SK-N-SH (cell line): Measurements from ENCODE around the gene EVA1B. TPM values are rescaled to one million over a fixed set of nuclear protein-coding genes. Genes with fewer than 3 reads are reported as not detected.

Experiments used
- CTCF ChIA-PET: fragments of 300-600, 350-600 bp; formaldehyde crosslinking; extraction: SDS; loops from one replicate; lab custom pipeline; 2021; lab: Yijun Ruan, JAX
- POLR2A ChIA-PET: fragments of 350-600 bp; sonication (Branson Sonifier 250); formaldehyde crosslinking; extraction: SDS; loops from one replicate; lab custom pipeline; 2020; ENCODE audit warnings: antibody characterized with exemption, inconsistent platforms; lab: Yijun Ruan, JAX
- DNase-seq: peaks from one replicate; pipeline ENCODE4 v3.0.0; 2012
- H2AFZ ChIP-seq: fragments of 200-600 bp; sonication (generic); 2 replicates; pipeline ENCODE4 v1.8.1; 2016; ENCODE audit warnings: antibody characterized with exemption, mild to moderate bottlenecking, low read depth
- H3F3A ChIP-seq: fragments of 200-600 bp; sonication (generic); replicated peaks from 2 replicates; pipeline ENCODE3; 2016; ENCODE audit warnings: antibody characterized with exemption, mild to moderate bottlenecking; ENCODE audit not compliant: insufficient read depth
- H3K27ac ChIP-seq, 2 experiments: fragments of 200-500 bp in 1 of 2; fragments of 200-600 bp in 1 of 2; sonication (Bioruptor generic) in 1 of 2; sonication (generic), shearing (Covaris generic) in 1 of 2; 2 replicates each; pipeline versions ENCODE4 v1.5.1 to v1.6.1; 2014 to 2016; ENCODE audit warnings: low read depth in 2 of 2, inconsistent platforms in 1 of 2, low read length in 1 of 2, mild to moderate bottlenecking in 1 of 2, mixed read lengths in 1 of 2
- H3K27me3 ChIP-seq: fragments of 200-600 bp; sonication (generic), shearing (Covaris generic); 2 replicates; pipeline ENCODE4 v1.6.1; 2016; ENCODE audit warnings: mixed run types; ENCODE audit not compliant: insufficient read depth
- H3K36me3 ChIP-seq, 2 experiments: fragments of 200-500 bp in 1 of 2; fragments of 200-600 bp in 1 of 2; sonication (Bioruptor generic) in 1 of 2; sonication (generic) in 1 of 2; replicated peaks in 1 of 2; 2 replicates each; pipeline versions ENCODE3 to v1.5.1; 2014 to 2016; ENCODE audit warnings: low read length in 1 of 2, mild to moderate bottlenecking in 1 of 2; ENCODE audit not compliant: insufficient read depth in 2 of 2, control insufficient read depth in 1 of 2
- H3K4me1 ChIP-seq, 2 experiments: fragments of 200-500 bp in 1 of 2; fragments of 200-600 bp in 1 of 2; sonication (Bioruptor generic) in 1 of 2; sonication (generic), shearing (Covaris generic) in 1 of 2; 2 replicates each; pipeline versions ENCODE4 v1.5.1 to v1.6.1; 2014 to 2016; ENCODE audit warnings: low read depth in 1 of 2, low read length in 1 of 2, mixed run types in 1 of 2; ENCODE audit not compliant: insufficient read depth in 2 of 2, control insufficient read depth in 1 of 2
- H3K4me2 ChIP-seq: fragments of 200-600 bp; sonication (generic), shearing (Covaris generic); 2 replicates; pipeline ENCODE4 v1.6.1; 2017; ENCODE audit warnings: mixed run types
- H3K4me3 ChIP-seq, 2 experiments: fragments of 200-500 bp in 1 of 2; fragments of 200-600 bp in 1 of 2; sonication (Bioruptor generic) in 1 of 2; sonication (generic), shearing (Covaris generic) in 1 of 2; 2 replicates each; pipeline versions ENCODE4 v1.5.1 to v1.8.1; 2014 to 2016; ENCODE audit warnings: low read depth in 2 of 2, inconsistent platforms in 1 of 2, low read length in 1 of 2, mild to moderate bottlenecking in 1 of 2, mixed read lengths in 1 of 2, moderate library complexity in 1 of 2
- H3K79me2 ChIP-seq: fragments of 200-600 bp; sonication (generic); 2 replicates; pipeline ENCODE4 v1.8.1; 2017; ENCODE audit warnings: mild to moderate bottlenecking; ENCODE audit not compliant: insufficient read depth
- H3K9ac ChIP-seq: fragments of 200-600 bp; sonication (generic); 2 replicates; pipeline ENCODE4 v1.6.1; 2017; ENCODE audit warnings: mixed run types
- H3K9me2 ChIP-seq: fragments of 200-600 bp; sonication (generic); 2 replicates; pipeline ENCODE4 v1.6.1; 2017; ENCODE audit warnings: mixed run types
- H3K9me3 ChIP-seq: fragments of 200-600 bp; sonication (generic); 2 replicates; pipeline ENCODE4 v1.6.1; 2017; ENCODE audit warnings: mixed run types, mild to moderate bottlenecking, moderate library complexity
- H4K20me1 ChIP-seq: fragments of 200-600 bp; sonication (generic); 2 replicates; pipeline ENCODE4 v1.6.1; 2017; ENCODE audit warnings: mild to moderate bottlenecking, mixed run types; ENCODE audit not compliant: insufficient read depth
- ELF1 ChIP-seq: IDR thresholded peaks from 2 replicates; pipeline ENCODE4 v1.4.0; 2012
- EP300 ChIP-seq, 2 experiments: IDR thresholded peaks; 2 replicates each; pipeline versions ENCODE4 v1.4.0 to v1.6.1; 2012; ENCODE audit warnings: borderline replicate concordance in 1 of 2, low read depth in 1 of 2, low read length in 1 of 2
- FOXM1 ChIP-seq: IDR thresholded peaks from 2 replicates; pipeline ENCODE4 v1.4.0; 2012; ENCODE audit warnings: low read depth, mild to moderate bottlenecking
- JUND ChIP-seq: IDR thresholded peaks from 2 replicates; pipeline ENCODE4 v1.4.0; 2012
- NFIC ChIP-seq: IDR thresholded peaks from 2 replicates; pipeline ENCODE4 v1.4.0; 2012; ENCODE audit warnings: borderline replicate concordance
- POLR2AphosphoS5 ChIP-seq: IDR thresholded peaks from 2 replicates; pipeline ENCODE4 v1.6.1; 2012; ENCODE audit warnings: low read depth, low read length
- RFX5 ChIP-seq: IDR thresholded peaks from 2 replicates; pipeline ENCODE4 v1.6.1; 2012; ENCODE audit warnings: mild to moderate bottlenecking, improper control_type of control experiment, low read length
- SIN3A ChIP-seq: IDR thresholded peaks from 2 replicates; pipeline ENCODE4 v1.6.1; 2012; ENCODE audit warnings: low read depth, mild to moderate bottlenecking, low read length, moderate library complexity, borderline replicate concordance
- YY1 ChIP-seq: IDR thresholded peaks from 2 replicates; pipeline ENCODE4 v1.4.0; 2012; ENCODE audit warnings: low read depth, mild to moderate bottlenecking
- WGBS: methylation state at CpG from one replicate; pipeline ENCODE4 v1.1.6; 2017; ENCODE audit warnings: low lambda C conversion rate; 5-methylcytosine and 5-hydroxymethylcytosine counted together
- polyA plus RNA-seq, 3 experiments: library from polyadenylated mRNA; depleted of rRNA; stranded (reverse); fragments of >200 nt; gene quantifications; 2 replicates each; pipeline ENCODE4 v1.2.3, GENCODE V29; 2012
- TF ChIP-seq, protein P1 (sequence below): fragments of 150-350 bp; IDR thresholded peaks from 2 replicates; pipeline ENCODE4 v1.6.1; 2017; ENCODE audit warnings: antibody characterized with exemption, low read length, low read depth, borderline replicate concordance
- TF ChIP-seq, protein P2 (sequence below): IDR thresholded peaks from 2 replicates; pipeline ENCODE4 v1.4.0; 2012; ENCODE audit warnings: low read depth, borderline replicate concordance
- TF ChIP-seq, protein P3 (sequence below): IDR thresholded peaks from 2 replicates; pipeline ENCODE4; 2012

EVA1B gene
- polyA plus RNA-seq, 1 of the 3 experiments (the other 2 are of a cell fraction): 38.9 TPM

- Histone ChIP-seq H3F3A (peaks cover 17% of the 10 kb centered on the region), H3K27ac (no peak overlapping the region), H2AFZ (no peak overlapping the region), H3K36me3 (peaks cover 48 to 54% of the 10 kb centered on the region in 2 experiments), H3K4me1 (peaks cover 0 to 3% of the 10 kb centered on the region in 2 experiments; a peak in 2 of 4 replicates), H3K79me2 (peaks cover 58% of the 10 kb centered on the region), H3K9ac (no peak overlapping the region), H3K4me2 (no peak overlapping the region), H3K4me3 (no peak overlapping the region), H3K9me3 (no peaks in the 10 kb centered on the region), H3K9me2 (no peaks in the 10 kb centered on the region), H3K27me3 (no peaks in the 10 kb centered on the region), H4K20me1 (0 out of 2 replicates have a peak, but pooled peaks cover 3% of the 10 kb centered on the region)
- TF ChIP-seq ELF1 (no peak), JUND (no peak), NFIC (no peak), POLR2AphosphoS5 (no peak)
- WGBS: 94% methylated on average over 10 of the region's 13 CpGs
- ChIA-PET CTCF (interaction anchor here (4.1 kb wide), 1 partner anchor 10 kb away, joined by 24 read pairs; no protein-coding TSS in a partner anchor), POLR2A (no interaction called here)
- DNase-seq: no peak
These were observed 35.2 kb upstream of the EVA1B start for GRCh38 chr1:36358514-36359084.

GRCh38 chr1:36355811-36356210 lies 32.4 kb upstream of the EVA1B start:
- 89% methylated on average over 3 of the region's 4 CpGs for WGBS
- H3K27ac ChIP-seq: no peak overlapping the region
- peaks cover 24 to 29% of the 10 kb centered on the region in 2 experiments for H3K4me1 ChIP-seq
- H3K9me2 ChIP-seq: no peaks in the 10 kb centered on the region
- no peaks in the 10 kb centered on the region for H3K27me3 ChIP-seq
- TF ChIP-seq SIN3A (no peak), FOXM1 (no peak), EP300 (IDR thresholded peaks at IDR 0.05; ENCODE audit: borderline replicate concordance in 1 of 2, low read depth in 1 of 2, low read length in 1 of 2) (no peak), YY1 (no peak), RFX5 (no peak)
- TF ChIP-seq, protein P1, sequence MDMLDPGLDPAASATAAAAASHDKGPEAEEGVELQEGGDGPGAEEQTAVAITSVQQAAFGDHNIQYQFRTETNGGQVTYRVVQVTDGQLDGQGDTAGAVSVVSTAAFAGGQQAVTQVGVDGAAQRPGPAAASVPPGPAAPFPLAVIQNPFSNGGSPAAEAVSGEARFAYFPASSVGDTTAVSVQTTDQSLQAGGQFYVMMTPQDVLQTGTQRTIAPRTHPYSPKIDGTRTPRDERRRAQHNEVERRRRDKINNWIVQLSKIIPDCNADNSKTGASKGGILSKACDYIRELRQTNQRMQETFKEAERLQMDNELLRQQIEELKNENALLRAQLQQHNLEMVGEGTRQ: no peak
- TF ChIP-seq, protein P2, sequence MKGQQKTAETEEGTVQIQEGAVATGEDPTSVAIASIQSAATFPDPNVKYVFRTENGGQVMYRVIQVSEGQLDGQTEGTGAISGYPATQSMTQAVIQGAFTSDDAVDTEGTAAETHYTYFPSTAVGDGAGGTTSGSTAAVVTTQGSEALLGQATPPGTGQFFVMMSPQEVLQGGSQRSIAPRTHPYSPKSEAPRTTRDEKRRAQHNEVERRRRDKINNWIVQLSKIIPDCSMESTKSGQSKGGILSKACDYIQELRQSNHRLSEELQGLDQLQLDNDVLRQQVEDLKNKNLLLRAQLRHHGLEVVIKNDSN: no peak
- TF ChIP-seq, protein P3, sequence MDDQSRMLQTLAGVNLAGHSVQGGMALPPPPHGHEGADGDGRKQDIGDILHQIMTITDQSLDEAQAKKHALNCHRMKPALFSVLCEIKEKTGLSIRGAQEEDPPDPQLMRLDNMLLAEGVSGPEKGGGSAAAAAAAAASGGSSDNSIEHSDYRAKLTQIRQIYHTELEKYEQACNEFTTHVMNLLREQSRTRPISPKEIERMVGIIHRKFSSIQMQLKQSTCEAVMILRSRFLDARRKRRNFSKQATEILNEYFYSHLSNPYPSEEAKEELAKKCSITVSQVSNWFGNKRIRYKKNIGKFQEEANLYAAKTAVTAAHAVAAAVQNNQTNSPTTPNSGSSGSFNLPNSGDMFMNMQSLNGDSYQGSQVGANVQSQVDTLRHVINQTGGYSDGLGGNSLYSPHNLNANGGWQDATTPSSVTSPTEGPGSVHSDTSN: no peak
- no peak overlapping the region for H2AFZ ChIP-seq
- H4K20me1 ChIP-seq: 0 out of 2 replicates have a peak, but pooled peaks cover 3% of the 10 kb centered on the region
- H3K9ac ChIP-seq: no peak overlapping the region
- no peak overlapping the region for H3K4me3 ChIP-seq
- CTCF ChIA-PET: interaction anchor here (1.2 to 2.2 kb wide), 4 partner anchors 10 to 17 kb away, joined by 3 to 14 read pairs (median 7); no protein-coding TSS in a partner anchor
- H3K4me2 ChIP-seq: no peak overlapping the region
- peaks cover 36 to 44% of the 10 kb centered on the region in 2 experiments for H3K36me3 ChIP-seq
- H3K9me3 ChIP-seq: no peaks in the 10 kb centered on the region
- POLR2A ChIA-PET: no interaction called here
- peaks cover 30% of the 10 kb centered on the region for H3K79me2 ChIP-seq
- H3F3A ChIP-seq: peaks cover 37% of the 10 kb centered on the region
- no peak for DNase-seq
